ENCODE results near the gene PPP4R3A. TPM values are rescaled to one million over a fixed set of nuclear protein-coding genes. Genes with fewer than 3 reads are reported as not detected.
"Not testable (repeated sequence)": the region's sequence is repeated elsewhere in the genome, so short reads cannot be mapped to it uniquely, and the experiment has no call there.

PPP4R3A gene
- 10 to 100 TPM; 36.8 to 57.8 TPM for polyA plus RNA-seq

- H3K36me3 ChIP-seq (ENCODE audit: control insufficient read depth in 2 of 2, insufficient read depth in 2 of 2, low read length in 1 of 2), result peaks cover 0 to 6% of the 10 kb centered on the region in 2 donors
- peaks cover 0 to 3% of the 10 kb centered on the region in 2 donors for H3K4me1 ChIP-seq (ENCODE audit: control insufficient read depth in 2 of 2, insufficient read depth in 2 of 2, low read length in 1 of 2)
- H3K27ac ChIP-seq (ENCODE audit: low read depth in 2 of 2, low read length in 1 of 2), result peak within 1 kb of the TSS; percentile 97 to 99
- WGBS, 2 donors, result 0% methylated on average over 76 to 95 of the region's 95 CpGs
- H3K9me3 ChIP-seq (ENCODE audit: control insufficient read depth in 2 of 2, insufficient read depth in 1 of 2, low read depth in 1 of 2, low read length in 1 of 2), result no peaks in the 10 kb centered on the region
- H3K4me3 ChIP-seq (ENCODE audit: low read depth in 1 of 2, low read length in 2 of 2), result peak within 1 kb of the TSS; percentile 95 to 99
- H3K27me3 ChIP-seq (ENCODE audit: control insufficient read depth in 1 of 2, insufficient read depth in 2 of 2, low read length in 2 of 2), result no peaks in the 10 kb centered on the region
These were observed at the start of gene PPP4R3A for GRCh38 chr14:91510171-91511042. Gene PPP4R3A (minus strand): TSS chr14:91510310. CDS start chr14:91509647, 663 bp downstream.

- Histone ChIP-seq H3K36me3 (ENCODE audit: control insufficient read depth in 2 of 2, insufficient read depth in 2 of 2, low read length in 1 of 2) (no peaks in the 10 kb centered on the region), H3K27me3 (ENCODE audit: control insufficient read depth in 1 of 2, insufficient read depth in 2 of 2, low read length in 2 of 2) (no peaks in the 10 kb centered on the region), H3K9me3 (ENCODE audit: control insufficient read depth in 2 of 2, insufficient read depth in 1 of 2, low read depth in 1 of 2, low read length in 1 of 2) (peaks cover 0 to 2% of the 10 kb centered on the region in 2 donors), H3K4me1 (ENCODE audit: control insufficient read depth in 2 of 2, insufficient read depth in 2 of 2, low read length in 1 of 2) (no peaks in the 10 kb centered on the region), H3K27ac (ENCODE audit: low read depth in 2 of 2, low read length in 1 of 2) (no peak overlapping the region), H3K4me3 (ENCODE audit: low read depth in 1 of 2, low read length in 2 of 2) (no peak overlapping the region)
- 71 to 84% methylated on average over 2 of the region's 2 CpGs for WGBS, 2 donors
These were observed 45.4 kb upstream of the PPP4R3A start for GRCh38 chr14:91555531-91555930.

GRCh38 chr14:91554535-91555332, 44.6 kb upstream of the PPP4R3A start:
- Histone ChIP-seq H3K9me3 (ENCODE audit: control insufficient read depth in 2 of 2, insufficient read depth in 1 of 2, low read depth in 1 of 2, low read length in 1 of 2) (peaks cover 0 to 2% of the 10 kb centered on the region in 2 donors), H3K36me3 (ENCODE audit: control insufficient read depth in 2 of 2, insufficient read depth in 2 of 2, low read length in 1 of 2) (no peaks in the 10 kb centered on the region), H3K4me1 (ENCODE audit: control insufficient read depth in 2 of 2, insufficient read depth in 2 of 2, low read length in 1 of 2) (no peaks in the 10 kb centered on the region), H3K4me3 (ENCODE audit: low read depth in 1 of 2, low read length in 2 of 2) (no peak overlapping the region), H3K27ac (ENCODE audit: low read depth in 2 of 2, low read length in 1 of 2) (no peak overlapping the region), H3K27me3 (ENCODE audit: control insufficient read depth in 1 of 2, insufficient read depth in 2 of 2, low read length in 2 of 2) (no peaks in the 10 kb centered on the region)
- 90 to 93% methylated on average over 11 of the region's 11 CpGs for WGBS, 2 donors

- Histone ChIP-seq H3K36me3 (ENCODE audit: control insufficient read depth in 2 of 2, insufficient read depth in 2 of 2, low read length in 1 of 2) (no peaks in the 10 kb centered on the region), H3K4me3 (ENCODE audit: low read depth in 1 of 2, low read length in 2 of 2) (no peak overlapping the region), H3K27me3 (ENCODE audit: control insufficient read depth in 1 of 2, insufficient read depth in 2 of 2, low read length in 2 of 2) (no peaks in the 10 kb centered on the region), H3K27ac (ENCODE audit: low read depth in 2 of 2, low read length in 1 of 2) (no peak overlapping the region), H3K9me3 (ENCODE audit: control insufficient read depth in 2 of 2, insufficient read depth in 1 of 2, low read depth in 1 of 2, low read length in 1 of 2) (no peaks in the 10 kb centered on the region), H3K4me1 (ENCODE audit: control insufficient read depth in 2 of 2, insufficient read depth in 2 of 2, low read length in 1 of 2) (no peaks in the 10 kb centered on the region)
- WGBS, 2 donors, result 95 to 100% methylated on average over 3 of the region's 3 CpGs
These were observed 38.0 kb upstream of the PPP4R3A start for GRCh38 chr14:91548108-91548507.

GRCh38 chr14:91545946-91546716, 36.0 kb upstream of the PPP4R3A start:
- no peaks in the 10 kb centered on the region for H3K4me1 ChIP-seq (ENCODE audit: control insufficient read depth in 2 of 2, insufficient read depth in 2 of 2, low read length in 1 of 2)
- H3K36me3 ChIP-seq (ENCODE audit: control insufficient read depth in 2 of 2, insufficient read depth in 2 of 2, low read length in 1 of 2), result no peaks in the 10 kb centered on the region
- no peak overlapping the region for H3K4me3 ChIP-seq (ENCODE audit: low read depth in 1 of 2, low read length in 2 of 2)
- no peaks in the 10 kb centered on the region for H3K9me3 ChIP-seq (ENCODE audit: control insufficient read depth in 2 of 2, insufficient read depth in 1 of 2, low read depth in 1 of 2, low read length in 1 of 2)
- H3K27me3 ChIP-seq (ENCODE audit: control insufficient read depth in 1 of 2, insufficient read depth in 2 of 2, low read length in 2 of 2), result no peaks in the 10 kb centered on the region
- WGBS, 2 donors, result 46 to 58% methylated on average over 5 of the region's 5 CpGs
- no peak overlapping the region for H3K27ac ChIP-seq (ENCODE audit: low read depth in 2 of 2, low read length in 1 of 2)

GRCh38 chr14:91545204-91545603, 35.1 kb upstream of the PPP4R3A start:
- Histone ChIP-seq H3K4me1 (ENCODE audit: control insufficient read depth in 2 of 2, insufficient read depth in 2 of 2, low read length in 1 of 2) (no peaks in the 10 kb centered on the region), H3K9me3 (ENCODE audit: control insufficient read depth in 2 of 2, insufficient read depth in 1 of 2, low read depth in 1 of 2, low read length in 1 of 2) (no peaks in the 10 kb centered on the region), H3K27ac (ENCODE audit: low read depth in 2 of 2, low read length in 1 of 2) (no peak overlapping the region), H3K36me3 (ENCODE audit: control insufficient read depth in 2 of 2, insufficient read depth in 2 of 2, low read length in 1 of 2) (no peaks in the 10 kb centered on the region), H3K4me3 (ENCODE audit: low read depth in 1 of 2, low read length in 2 of 2) (no peak overlapping the region), H3K27me3 (ENCODE audit: control insufficient read depth in 1 of 2, insufficient read depth in 2 of 2, low read length in 2 of 2) (no peaks in the 10 kb centered on the region)

- WGBS, 2 donors, result 97 to 99% methylated on average over 3 of the region's 3 CpGs
These were observed 26.2 kb upstream of the PPP4R3A start for GRCh38 chr14:91536327-91536726.

GRCh38 chr14:91534059-91534458, 23.9 kb upstream of the PPP4R3A start:
- H3K4me3 ChIP-seq (ENCODE audit: low read depth in 1 of 2, low read length in 2 of 2); H3K9me3 ChIP-seq (ENCODE audit: control insufficient read depth in 2 of 2, insufficient read depth in 1 of 2, low read depth in 1 of 2, low read length in 1 of 2); H3K27me3 ChIP-seq (ENCODE audit: control insufficient read depth in 1 of 2, insufficient read depth in 2 of 2, low read length in 2 of 2); H3K27ac ChIP-seq (ENCODE audit: low read depth in 2 of 2, low read length in 1 of 2); H3K36me3 ChIP-seq (ENCODE audit: control insufficient read depth in 2 of 2, insufficient read depth in 2 of 2, low read length in 1 of 2); H3K4me1 ChIP-seq (ENCODE audit: control insufficient read depth in 2 of 2, insufficient read depth in 2 of 2, low read length in 1 of 2): not testable (repeated sequence)
- WGBS, 2 donors, result 78 to 84% methylated on average over 5 of the region's 5 CpGs

More at GRCh38 chr14:91536327-91536726, 26.2 kb upstream of the PPP4R3A start:
- Histone ChIP-seq H3K27ac (ENCODE audit: low read depth in 2 of 2, low read length in 1 of 2) (no peak overlapping the region), H3K4me1 (ENCODE audit: control insufficient read depth in 2 of 2, insufficient read depth in 2 of 2, low read length in 1 of 2) (no peaks in the 10 kb centered on the region), H3K4me3 (ENCODE audit: low read depth in 1 of 2, low read length in 2 of 2) (no peak overlapping the region), H3K9me3 (ENCODE audit: control insufficient read depth in 2 of 2, insufficient read depth in 1 of 2, low read depth in 1 of 2, low read length in 1 of 2) (peaks cover 0 to 3% of the 10 kb centered on the region in 2 donors), H3K36me3 (ENCODE audit: control insufficient read depth in 2 of 2, insufficient read depth in 2 of 2, low read length in 1 of 2) (no peaks in the 10 kb centered on the region), H3K27me3 (ENCODE audit: control insufficient read depth in 1 of 2, insufficient read depth in 2 of 2, low read length in 2 of 2) (no peaks in the 10 kb centered on the region)

- no peaks in the 10 kb centered on the region for H3K36me3 ChIP-seq (ENCODE audit: control insufficient read depth in 2 of 2, insufficient read depth in 2 of 2, low read length in 1 of 2)
- WGBS, 2 donors, result 70 to 73% methylated on average over 3 of the region's 3 CpGs
- no peaks in the 10 kb centered on the region for H3K9me3 ChIP-seq (ENCODE audit: control insufficient read depth in 2 of 2, insufficient read depth in 1 of 2, low read depth in 1 of 2, low read length in 1 of 2)
- no peaks in the 10 kb centered on the region for H3K27me3 ChIP-seq (ENCODE audit: control insufficient read depth in 1 of 2, insufficient read depth in 2 of 2, low read length in 2 of 2)
- H3K4me1 ChIP-seq (ENCODE audit: control insufficient read depth in 2 of 2, insufficient read depth in 2 of 2, low read length in 1 of 2), result no peaks in the 10 kb centered on the region
- H3K4me3 ChIP-seq (ENCODE audit: low read depth in 1 of 2, low read length in 2 of 2), result no peak overlapping the region
- H3K27ac ChIP-seq (ENCODE audit: low read depth in 2 of 2, low read length in 1 of 2), result no peak overlapping the region
These were observed 23.5 kb upstream of the PPP4R3A start for GRCh38 chr14:91533623-91534022.

All from esophagus (tissue), 2 donors.